Skeletal muscle satellite cell (primary cell): ENCODE data around the gene TASOR2.

Experiments
- H3K27me3 ChIP-seq: 2 replicates; pipeline ENCODE4 v1.7.0; 2013; ENCODE audit warnings: low read length; ENCODE audit not compliant: control insufficient read depth, insufficient read depth
- H3K36me3 ChIP-seq: 2 replicates; pipeline ENCODE4 v1.7.0; 2013; ENCODE audit warnings: mild to moderate bottlenecking, control low read depth, low read length; ENCODE audit not compliant: insufficient read depth
- H3K4me1 ChIP-seq: 2 replicates; pipeline ENCODE4 v1.7.0; 2013; ENCODE audit warnings: low read length; ENCODE audit not compliant: control insufficient read depth, insufficient read depth
- H3K4me2 ChIP-seq: 2 replicates; pipeline ENCODE4 v1.7.0; 2013; ENCODE audit warnings: mild to moderate bottlenecking, low read length
- H3K4me3 ChIP-seq: 2 replicates; pipeline ENCODE4 v1.7.0; 2013; ENCODE audit warnings: low read length
- H3K9ac ChIP-seq: 2 replicates; pipeline ENCODE4 v1.7.0; 2013; ENCODE audit warnings: mild to moderate bottlenecking, low read depth, low read length, moderate library complexity
- H3K9me3 ChIP-seq: replicated peaks from 2 replicates; pipeline ENCODE4 v1.7.0; 2013; ENCODE audit warnings: mild to moderate bottlenecking, control low read depth, low read length

Gene TASOR2

GRCh38 chr10:5694573-5694972 is 9.9 kb downstream of the TASOR2 start:
- no peaks in the 10 kb centered on the region for H3K4me1 ChIP-seq
- H3K27me3 ChIP-seq, result no peaks in the 10 kb centered on the region
- H3K9ac ChIP-seq, result no peak overlapping the region
- no peak overlapping the region for H3K4me2 ChIP-seq
- no peaks in the 10 kb centered on the region for H3K9me3 ChIP-seq
- H3K36me3 ChIP-seq, result no peaks in the 10 kb centered on the region
- H3K4me3 ChIP-seq, result no peak overlapping the region

- H3K4me3 ChIP-seq, result no peak overlapping the region
- no peak overlapping the region for H3K9ac ChIP-seq
- H3K9me3 ChIP-seq, result no peaks in the 10 kb centered on the region
- no peak overlapping the region for H3K4me2 ChIP-seq
- H3K36me3 ChIP-seq, result no peaks in the 10 kb centered on the region
- H3K4me1 ChIP-seq, result no peaks in the 10 kb centered on the region
- H3K27me3 ChIP-seq, result no peaks in the 10 kb centered on the region
Measured at GRCh38 chr10:5697342-5697741, 12.7 kb downstream of the TASOR2 start.

- no peaks in the 10 kb centered on the region for H3K36me3 ChIP-seq
- no peaks in the 10 kb centered on the region for H3K27me3 ChIP-seq
- no peaks in the 10 kb centered on the region for H3K4me1 ChIP-seq
- H3K9ac ChIP-seq, result no peak overlapping the region
- no peak overlapping the region for H3K4me2 ChIP-seq
- no peaks in the 10 kb centered on the region for H3K9me3 ChIP-seq
- no peak overlapping the region for H3K4me3 ChIP-seq
Measured at GRCh38 chr10:5698062-5698461, 13.4 kb downstream of the TASOR2 start.

GRCh38 chr10:5708356-5708755 is 23.7 kb downstream of the TASOR2 start:
- H3K9me3 ChIP-seq, result no peaks in the 10 kb centered on the region
- no peak overlapping the region for H3K4me2 ChIP-seq
- H3K4me1 ChIP-seq, result no peaks in the 10 kb centered on the region
- no peaks in the 10 kb centered on the region for H3K36me3 ChIP-seq
- H3K27me3 ChIP-seq, result no peaks in the 10 kb centered on the region
- no peak overlapping the region for H3K4me3 ChIP-seq
- H3K9ac ChIP-seq, result no peak overlapping the region

GRCh38 chr10:5709865-5710264 is 25.2 kb downstream of the TASOR2 start:
- H3K4me2 ChIP-seq, result no peak overlapping the region
- H3K36me3 ChIP-seq, result no peaks in the 10 kb centered on the region
- H3K4me3 ChIP-seq, result no peak overlapping the region
- H3K27me3 ChIP-seq, result no peaks in the 10 kb centered on the region
- H3K9me3 ChIP-seq, result no peaks in the 10 kb centered on the region
- H3K9ac ChIP-seq, result no peak overlapping the region
- H3K4me1 ChIP-seq, result no peaks in the 10 kb centered on the region

- no peak overlapping the region for H3K4me3 ChIP-seq
Measured at GRCh38 chr10:5710859-5711258, 26.2 kb downstream of the TASOR2 start.

GRCh38 chr10:5711642-5712041 is 27.0 kb downstream of the TASOR2 start:
- Histone ChIP-seq H3K27me3 (no peaks in the 10 kb centered on the region), H3K36me3 (no peaks in the 10 kb centered on the region), H3K9me3 (no peaks in the 10 kb centered on the region), H3K4me1 (no peaks in the 10 kb centered on the region), H3K4me2 (no peak overlapping the region), H3K4me3 (no peak overlapping the region), H3K9ac (no peak overlapping the region)

More at GRCh38 chr10:5710859-5711258, 26.2 kb downstream of the TASOR2 start:
- Histone ChIP-seq H3K9ac (no peak overlapping the region), H3K4me1 (no peaks in the 10 kb centered on the region), H3K4me2 (no peak overlapping the region), H3K9me3 (no peaks in the 10 kb centered on the region), H3K36me3 (no peaks in the 10 kb centered on the region), H3K27me3 (no peaks in the 10 kb centered on the region)

GRCh38 chr10:5719546-5719945 is 34.9 kb downstream of the TASOR2 start:
- H3K9me3 ChIP-seq, result no peaks in the 10 kb centered on the region
- no peak overlapping the region for H3K4me2 ChIP-seq
- no peak overlapping the region for H3K4me3 ChIP-seq
- H3K27me3 ChIP-seq, result no peaks in the 10 kb centered on the region
- no peaks in the 10 kb centered on the region for H3K4me1 ChIP-seq
- H3K36me3 ChIP-seq, result peaks cover 8% of the 10 kb centered on the region
- no peak overlapping the region for H3K9ac ChIP-seq

- H3K4me1 ChIP-seq, result no peaks in the 10 kb centered on the region
- peaks cover 11% of the 10 kb centered on the region for H3K36me3 ChIP-seq
- H3K4me2 ChIP-seq, result no peak overlapping the region
- no peaks in the 10 kb centered on the region for H3K27me3 ChIP-seq
- H3K9me3 ChIP-seq, result no peaks in the 10 kb centered on the region
- H3K4me3 ChIP-seq, result no peak overlapping the region
- H3K9ac ChIP-seq, result no peak overlapping the region
Measured at GRCh38 chr10:5720182-5720581, 35.5 kb downstream of the TASOR2 start.

- no peak overlapping the region for H3K4me2 ChIP-seq
- no peaks in the 10 kb centered on the region for H3K9me3 ChIP-seq
- peaks cover 21% of the 10 kb centered on the region for H3K36me3 ChIP-seq
- no peaks in the 10 kb centered on the region for H3K27me3 ChIP-seq
- H3K9ac ChIP-seq, result no peak overlapping the region
- no peak overlapping the region for H3K4me3 ChIP-seq
- H3K4me1 ChIP-seq, result no peaks in the 10 kb centered on the region
Measured at GRCh38 chr10:5723692-5724091, 39.1 kb downstream of the TASOR2 start.

- no peak overlapping the region for H3K4me2 ChIP-seq
- H3K9me3 ChIP-seq, result no peaks in the 10 kb centered on the region
- no peaks in the 10 kb centered on the region for H3K4me1 ChIP-seq
- no peak overlapping the region for H3K4me3 ChIP-seq
- H3K36me3 ChIP-seq, result peaks cover 31% of the 10 kb centered on the region
- H3K27me3 ChIP-seq, result no peaks in the 10 kb centered on the region
- H3K9ac ChIP-seq, result no peak overlapping the region
Measured at GRCh38 chr10:5730766-5731165, 46.1 kb downstream of the TASOR2 start.

- no peak overlapping the region for H3K9ac ChIP-seq
- H3K4me3 ChIP-seq, result no peak overlapping the region
- no peaks in the 10 kb centered on the region for H3K9me3 ChIP-seq
- no peaks in the 10 kb centered on the region for H3K27me3 ChIP-seq
- no peak overlapping the region for H3K4me2 ChIP-seq
- no peaks in the 10 kb centered on the region for H3K4me1 ChIP-seq
- H3K36me3 ChIP-seq, result peaks cover 33% of the 10 kb centered on the region
Measured at GRCh38 chr10:5731559-5731958, 46.9 kb downstream of the TASOR2 start.
